ENCODE results near the gene MBOAT2.
A peak's percentile ranks its signal among the peaks of the same experiment; 100 is the strongest.
"Not testable (repeated sequence)": the region's sequence is repeated elsewhere in the genome, so short reads cannot be mapped to it uniquely, and the experiment has no call there.

MBOAT2 gene, protein sequence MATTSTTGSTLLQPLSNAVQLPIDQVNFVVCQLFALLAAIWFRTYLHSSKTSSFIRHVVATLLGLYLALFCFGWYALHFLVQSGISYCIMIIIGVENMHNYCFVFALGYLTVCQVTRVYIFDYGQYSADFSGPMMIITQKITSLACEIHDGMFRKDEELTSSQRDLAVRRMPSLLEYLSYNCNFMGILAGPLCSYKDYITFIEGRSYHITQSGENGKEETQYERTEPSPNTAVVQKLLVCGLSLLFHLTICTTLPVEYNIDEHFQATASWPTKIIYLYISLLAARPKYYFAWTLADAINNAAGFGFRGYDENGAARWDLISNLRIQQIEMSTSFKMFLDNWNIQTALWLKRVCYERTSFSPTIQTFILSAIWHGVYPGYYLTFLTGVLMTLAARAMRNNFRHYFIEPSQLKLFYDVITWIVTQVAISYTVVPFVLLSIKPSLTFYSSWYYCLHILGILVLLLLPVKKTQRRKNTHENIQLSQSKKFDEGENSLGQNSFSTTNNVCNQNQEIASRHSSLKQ

DNA sequence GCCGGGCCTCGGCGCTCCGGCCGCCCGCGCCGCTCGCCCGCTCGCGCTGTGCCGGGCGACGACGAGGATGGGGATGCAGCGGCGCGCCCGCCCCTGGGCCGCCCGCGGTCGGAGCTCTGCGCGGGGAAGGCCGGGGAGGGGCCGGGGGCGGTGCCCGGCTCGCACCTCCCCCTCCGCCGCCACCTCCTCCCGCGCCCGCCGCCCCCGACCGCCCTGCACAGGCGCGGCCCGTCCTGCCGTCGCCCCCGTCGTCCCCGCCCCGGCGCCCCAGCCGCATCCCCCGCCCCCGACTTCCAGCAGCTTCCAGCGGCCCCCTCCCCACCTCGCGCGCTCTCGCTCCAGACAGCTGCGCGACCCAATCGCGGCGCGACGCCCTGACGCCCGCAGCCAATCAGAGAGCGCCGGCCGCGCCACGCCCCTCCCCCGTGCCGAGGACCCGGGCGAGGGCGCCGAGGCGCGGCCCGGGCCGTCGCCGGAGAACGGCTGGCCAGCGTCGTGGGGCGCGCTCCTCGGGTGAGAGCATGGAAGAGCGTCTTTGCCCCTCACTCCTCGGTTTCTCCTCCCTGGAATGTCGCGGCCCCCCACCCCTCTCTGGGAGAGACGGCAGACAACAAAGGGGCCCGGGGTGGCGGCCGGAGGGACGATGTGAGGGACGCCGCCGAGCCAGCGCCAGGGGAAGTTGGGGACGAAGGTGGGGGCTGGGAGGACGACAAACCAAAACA is at the start of gene MBOAT2:
Gene MBOAT2 (minus strand): TSS at position 69 of the 722 bp plus-strand sequence. CDS start 70 bp downstream, outside the sequence.
- DNase-seq: peak; percentile 20

GRCh38 chr2:9052821-9053533 is 49.5 kb upstream of the MBOAT2 start:
- no peak for DNase-seq

DNA sequence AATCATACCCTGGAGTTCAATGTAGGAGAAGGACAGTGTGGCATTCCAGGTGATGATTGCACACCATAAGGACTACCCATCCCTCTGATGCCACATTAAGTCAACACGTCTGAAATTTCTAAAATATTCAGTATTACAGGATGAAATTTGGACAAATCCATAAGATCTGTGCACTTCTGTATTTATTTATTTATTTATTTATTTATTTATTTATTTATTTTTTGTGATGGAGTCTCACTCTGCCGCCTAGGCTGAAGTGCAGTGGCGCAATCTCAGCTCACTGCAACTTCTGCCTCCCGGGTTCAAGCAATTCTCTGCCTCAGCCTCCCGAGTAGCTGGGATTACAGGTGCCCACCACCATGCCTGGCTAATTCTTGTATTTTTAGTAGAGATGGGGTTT is 48.0 kb upstream of the MBOAT2 start:
- not testable (repeated sequence) for DNase-seq

GRCh38 chr2:9050122-9050809 is 46.8 kb upstream of the MBOAT2 start:
- no peak for DNase-seq

DNA sequence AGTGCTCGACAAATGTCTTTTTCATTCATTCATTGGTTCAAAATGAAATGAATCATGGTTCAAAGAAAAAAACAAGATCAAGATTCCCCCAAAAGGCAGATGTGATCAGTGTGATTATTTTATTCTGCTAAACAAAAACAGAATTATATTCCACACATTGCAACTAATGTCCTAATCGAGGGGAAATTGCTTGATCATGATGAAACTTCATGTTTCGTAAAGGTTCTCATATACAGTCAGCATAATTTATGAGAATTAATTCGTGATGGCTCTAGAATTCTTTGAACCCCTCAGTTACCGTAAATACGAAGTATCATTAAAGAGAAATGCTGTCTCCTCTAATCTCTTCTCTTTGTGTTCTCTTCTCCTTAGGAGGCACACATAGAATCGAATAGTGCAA is 42.1 kb upstream of the MBOAT2 start:
- no peak for DNase-seq

DNA sequence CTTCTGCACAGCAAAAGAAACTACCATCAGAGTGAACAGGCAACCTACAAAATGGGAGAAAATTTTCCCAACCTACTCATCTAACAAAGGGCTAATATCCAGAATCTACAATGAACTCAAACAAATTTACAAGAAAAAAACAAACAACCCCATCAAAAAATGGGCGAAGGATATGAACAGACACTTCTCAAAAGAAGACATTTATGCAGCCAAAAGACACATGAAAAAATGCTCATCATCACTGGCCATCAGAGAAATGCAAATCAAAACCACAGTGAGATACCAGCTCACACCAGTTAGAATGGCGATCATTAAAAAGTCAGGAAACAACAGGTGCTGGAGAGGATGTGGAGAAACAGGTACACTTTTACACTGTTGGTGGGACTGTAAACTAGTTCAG is 40.0 kb upstream of the MBOAT2 start:
- DNase-seq: not testable (repeated sequence)

GRCh38 chr2:9037166-9037565 is 33.7 kb upstream of the MBOAT2 start:
- DNase-seq: no peak

DNA sequence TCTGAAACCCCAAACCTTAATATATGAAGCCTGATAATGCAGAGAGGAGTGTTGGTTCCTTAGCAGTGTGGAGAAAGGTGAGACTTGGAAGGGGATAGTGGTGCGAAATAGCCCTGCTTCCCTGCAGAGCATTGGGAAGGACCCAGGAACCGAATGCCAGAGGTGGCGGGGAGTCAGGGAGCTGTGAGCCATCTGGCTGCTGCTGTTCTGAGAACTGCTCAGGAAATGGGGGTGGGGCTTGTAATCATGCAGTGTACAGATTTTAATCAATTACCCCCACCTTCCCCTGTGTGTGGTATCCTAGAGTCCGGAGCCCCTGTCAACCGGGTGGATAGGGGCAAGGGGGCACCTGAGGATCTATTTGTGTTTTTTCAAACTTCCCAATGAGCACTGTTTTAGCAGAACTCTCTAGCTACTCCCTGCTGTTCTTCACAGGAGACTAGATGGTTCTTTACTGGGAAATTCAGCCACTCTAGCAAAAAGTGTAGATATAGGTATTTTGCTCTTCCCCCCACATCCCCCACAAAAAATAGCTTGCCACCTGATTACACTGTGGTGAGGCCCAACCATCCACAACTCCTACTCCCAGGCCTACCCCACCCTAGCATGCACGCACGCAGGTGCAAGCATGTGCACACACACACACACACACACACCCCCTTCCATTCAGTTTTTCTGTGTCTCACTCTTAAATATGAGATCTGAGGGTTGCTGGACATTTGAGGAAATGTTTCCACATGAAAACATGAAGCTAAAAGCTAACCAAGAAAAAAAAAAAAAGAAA is 30.1 kb upstream of the MBOAT2 start:
- DNase-seq: no peak

DNA sequence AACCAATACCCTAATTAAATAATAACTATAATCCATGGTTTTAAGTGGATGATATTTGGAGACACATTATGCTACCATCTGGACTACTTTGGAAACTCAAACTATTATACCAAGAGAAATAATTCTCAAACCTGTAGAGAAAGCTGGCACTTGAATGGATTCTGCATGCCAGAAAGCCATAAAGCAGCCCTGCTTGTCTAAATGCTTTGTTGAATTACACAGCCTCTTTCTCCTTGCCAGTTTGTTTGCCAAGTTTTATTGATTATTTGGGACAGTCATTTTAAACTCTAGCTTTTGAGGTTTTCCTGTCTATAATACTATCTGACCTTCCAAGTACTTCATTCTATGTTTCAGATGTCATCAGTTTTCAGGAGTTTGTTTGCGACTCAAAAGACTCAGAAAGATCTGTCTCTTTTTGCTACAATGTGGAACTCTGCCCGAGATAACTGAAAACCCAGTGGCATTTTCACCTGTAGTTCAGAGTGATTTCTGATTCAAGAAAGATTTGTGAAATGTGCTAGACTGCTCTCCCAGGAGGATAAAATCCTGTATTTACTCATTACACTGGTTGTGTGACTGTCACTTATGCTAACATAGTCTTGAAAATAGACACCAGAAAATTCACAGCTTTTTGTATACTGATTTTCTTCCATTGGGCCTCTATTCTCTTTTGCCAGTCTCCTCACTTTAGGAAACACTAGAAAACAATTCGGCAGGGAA is 29.2 kb upstream of the MBOAT2 start:
- no peak for DNase-seq

DNA sequence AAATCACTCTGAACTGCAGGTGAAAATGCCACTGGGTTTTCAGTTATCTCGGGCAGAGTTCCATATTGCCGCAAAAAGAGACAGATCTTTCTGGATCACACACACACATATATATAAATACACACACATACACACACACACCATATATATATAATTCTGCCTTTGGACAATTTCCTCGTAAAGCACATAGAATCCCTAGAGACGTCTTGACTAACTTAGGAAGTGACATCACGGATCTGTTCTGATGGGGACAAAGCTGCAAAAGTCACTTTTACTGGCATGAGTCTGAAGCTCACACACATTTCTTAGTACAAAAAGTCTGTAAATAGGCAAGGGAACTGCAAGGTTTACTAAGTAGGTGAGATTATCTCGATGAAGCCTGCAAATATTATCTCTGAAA is 28.6 kb upstream of the MBOAT2 start:
- no peak for DNase-seq

DNA sequence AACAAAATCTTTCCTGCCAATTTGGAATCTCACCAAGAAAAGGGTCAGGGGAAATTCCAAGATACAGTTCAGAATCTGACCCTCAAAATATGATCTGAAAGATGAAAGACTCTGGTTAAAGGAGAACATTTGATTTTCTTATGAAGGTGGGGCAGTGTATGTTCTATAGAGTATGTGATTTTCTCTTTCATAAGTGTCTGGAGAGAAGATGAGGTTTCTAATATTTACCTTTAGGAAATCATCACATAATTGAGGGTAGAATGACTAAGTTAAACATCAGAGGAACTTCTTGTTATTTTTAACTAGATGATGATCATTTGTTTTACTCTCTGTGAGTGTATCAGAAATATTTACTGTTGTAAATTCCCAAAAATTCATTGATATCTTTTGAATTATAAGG is 27.8 kb upstream of the MBOAT2 start:
- DNase-seq: no peak

DNA sequence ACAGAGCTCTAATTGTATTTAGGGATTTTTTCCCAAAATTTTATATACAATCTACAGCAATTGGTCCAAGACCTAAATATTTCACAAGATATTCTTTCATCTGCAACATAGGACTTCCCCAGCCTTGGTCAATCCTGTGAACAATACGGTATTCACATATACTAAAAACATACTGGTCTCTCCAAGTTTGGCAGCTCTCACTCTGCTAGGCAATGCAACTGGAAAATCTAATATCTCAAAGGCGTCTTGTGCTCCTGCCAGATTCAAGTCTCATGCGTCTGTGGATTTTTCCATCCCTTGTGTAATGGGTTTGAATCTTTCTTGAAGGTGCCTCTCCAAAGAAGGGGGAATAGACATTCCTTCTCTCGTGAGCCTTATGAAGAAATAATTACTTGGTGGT is 27.4 kb upstream of the MBOAT2 start:
- DNase-seq: no peak

DNA sequence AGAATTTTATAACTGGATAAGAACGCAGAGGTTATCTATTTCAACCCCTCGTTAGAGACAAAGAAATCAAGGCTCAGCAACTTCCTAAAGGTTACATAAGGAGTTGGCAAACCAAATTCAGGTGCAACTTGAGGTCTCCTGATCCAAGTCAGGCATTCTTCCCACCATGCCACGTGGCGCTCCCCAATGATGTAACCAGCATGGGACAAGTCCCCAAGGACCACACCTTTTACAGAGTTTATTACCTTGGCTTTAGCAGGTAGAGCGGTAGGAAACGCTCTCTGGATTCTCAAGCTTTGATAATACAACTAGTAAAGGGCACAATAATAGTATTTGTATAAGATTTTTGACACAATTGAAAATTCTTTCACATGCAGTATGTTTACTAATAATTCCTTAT is 26.7 kb upstream of the MBOAT2 start:
- DNase-seq: no peak

DNA sequence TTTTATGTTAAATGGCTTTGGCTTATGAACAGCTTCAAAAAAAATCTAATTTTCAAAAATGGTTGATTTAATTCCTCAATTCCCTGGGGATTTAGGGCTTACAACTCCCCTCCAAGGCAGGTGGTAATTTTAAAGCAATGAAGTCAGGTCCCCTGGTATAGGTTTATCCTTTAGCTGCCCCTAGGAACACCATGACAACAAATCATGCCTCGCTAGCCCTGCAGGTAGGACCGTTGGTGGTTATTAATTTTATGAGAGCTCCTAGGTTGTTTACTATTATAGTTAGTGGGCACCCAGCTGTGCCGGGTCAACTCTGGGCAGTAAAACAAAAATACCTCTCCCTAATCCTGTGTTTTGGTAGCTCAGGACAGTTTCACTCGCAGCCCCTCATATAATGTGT is 26.2 kb upstream of the MBOAT2 start:
- DNase-seq: no peak

- DNase-seq: no peak
Measured at GRCh38 chr2:9027884-9028283, 24.4 kb upstream of the MBOAT2 start.

GRCh38 chr2:9025746-9026145 is 22.3 kb upstream of the MBOAT2 start:
- DNase-seq: no peak

GRCh38 chr2:9024575-9024974 is 21.1 kb upstream of the MBOAT2 start:
- no peak for DNase-seq

DNA sequence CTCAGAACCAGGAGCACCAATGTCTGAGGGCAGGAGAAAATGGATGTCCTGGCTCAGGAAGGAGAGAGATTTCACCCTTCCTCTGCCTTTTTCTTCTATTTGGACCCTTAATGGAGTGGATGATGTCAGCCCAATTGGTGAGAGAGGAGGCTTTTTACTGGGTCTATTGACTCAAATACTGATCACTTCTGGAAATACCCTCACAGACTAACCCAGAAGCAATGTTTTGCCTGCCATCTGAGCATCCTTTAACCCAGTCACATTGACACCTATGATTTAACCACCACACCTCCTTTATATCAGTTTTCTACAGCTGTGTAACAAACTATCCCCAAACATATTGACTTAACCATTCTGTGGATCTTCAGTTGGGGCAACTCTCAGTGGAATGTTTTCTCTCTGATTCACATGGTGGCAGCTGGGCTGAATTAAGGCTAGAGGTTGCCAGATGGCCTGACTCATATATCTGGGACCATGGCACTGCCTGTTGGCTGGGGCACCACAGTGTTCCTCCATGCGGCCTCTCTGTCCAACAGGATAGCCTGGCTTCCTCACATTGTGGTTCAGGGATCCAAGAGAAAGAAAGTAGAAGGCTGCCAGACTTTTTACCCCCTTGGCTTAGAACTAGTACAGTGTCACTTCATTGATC is 18.2 kb upstream of the MBOAT2 start:
- no peak for DNase-seq

DNA sequence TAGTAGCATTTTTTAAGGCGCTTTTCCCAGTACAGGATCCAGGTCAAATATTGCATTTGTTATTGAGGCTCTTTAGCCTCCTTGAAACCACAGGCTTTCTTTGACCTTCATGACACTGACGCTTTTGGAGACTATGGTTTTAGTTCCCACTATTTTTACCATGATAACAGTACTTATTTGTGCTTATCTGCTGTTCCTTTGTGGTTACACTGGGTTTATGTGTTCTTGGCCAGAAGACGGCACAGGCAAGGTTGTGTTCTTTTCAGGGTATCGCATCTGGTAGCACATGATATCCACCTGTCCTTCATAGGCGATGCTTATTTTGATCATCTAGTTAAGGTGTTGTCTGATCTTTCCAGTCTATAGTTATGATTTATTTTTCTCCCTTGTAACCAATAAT is 16.8 kb upstream of the MBOAT2 start:
- DNase-seq: no peak

DNA sequence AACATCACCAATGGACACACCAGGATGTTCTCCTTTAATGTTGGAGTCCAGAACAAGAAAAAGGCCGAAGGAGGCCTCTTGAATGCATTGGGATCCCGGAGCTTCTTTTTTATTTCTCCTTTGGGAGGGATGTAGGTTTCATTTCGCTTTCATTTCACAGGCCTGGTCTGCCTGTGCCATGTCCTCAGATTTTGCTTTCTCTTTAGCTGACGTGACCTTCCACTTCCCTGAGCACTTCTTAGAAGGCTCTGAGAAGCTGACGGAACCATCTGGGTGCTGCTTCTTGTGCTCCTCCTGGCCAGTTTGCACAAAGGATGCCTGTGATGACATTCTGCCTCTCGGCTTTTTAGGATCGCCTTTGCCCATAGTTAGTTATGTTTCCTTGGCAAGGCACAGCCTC is 15.1 kb upstream of the MBOAT2 start:
- no peak for DNase-seq

GRCh38 chr2:9018109-9018508 is 14.6 kb upstream of the MBOAT2 start:
- DNase-seq: no peak
